Measurements from ENCODE around the gene KCNJ14. TPM values are rescaled to one million over a fixed set of nuclear protein-coding genes. Genes with fewer than 3 reads are reported as not detected.

Gene KCNJ14
- polyA plus RNA-seq, 3 donors from 2014 or later: 0.06 to 0.07 TPM; not detected in 1

DNA sequence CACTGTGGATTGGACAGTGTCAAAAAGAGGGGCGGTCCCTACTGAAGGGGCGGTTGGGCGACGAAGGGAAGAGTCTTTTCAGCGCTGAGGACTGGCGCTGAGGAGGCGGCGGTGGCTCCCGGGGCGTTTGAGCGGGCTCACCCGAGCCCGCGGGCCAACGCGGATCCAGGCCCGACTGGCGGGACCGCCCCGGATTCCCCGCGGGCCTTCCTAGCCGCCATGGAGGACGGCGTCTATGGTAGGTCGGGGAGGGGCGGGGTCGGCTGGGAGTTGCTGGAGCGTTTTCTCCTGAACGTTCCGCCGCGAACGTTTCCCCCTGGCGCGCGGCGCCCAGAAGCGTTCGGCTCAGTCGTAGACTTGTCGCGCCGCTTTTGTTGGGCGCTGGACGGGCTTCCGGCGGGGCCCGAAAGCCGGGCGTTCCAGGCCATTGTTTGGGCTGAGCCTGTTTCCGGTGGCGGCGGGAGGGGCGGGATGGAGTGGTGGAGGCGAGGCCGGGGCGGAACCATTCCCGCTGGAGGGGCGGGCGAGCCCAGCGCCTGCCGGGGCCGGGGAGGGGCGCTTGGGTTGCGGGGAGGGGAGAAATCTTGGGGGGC lies 14.0 kb downstream of the KCNJ14 start, which contains the start of gene CYTH2:
CYTH2 (plus strand) TSS at position 81 of the 593 bp plus-strand sequence; CDS start at position 220, 139 bp downstream.
- no peaks in the 10 kb centered on the region for H3K9me3 Mint-ChIP-seq
- peaks cover 0 to 10% (median 2%) of the 10 kb centered on the region in 3 donors for H3K36me3 Mint-ChIP-seq
- DNase-seq: peak in 2 of 3 donors; percentile 50 to 63
- peak within 1 kb of the TSS; percentile 87 to 95 (median 94) for H3K4me3 Mint-ChIP-seq
- H3K27ac Mint-ChIP-seq: peak within 1 kb of the TSS; percentile 75 to 95 (median 88)
- H3K4me1 Mint-ChIP-seq: peaks cover 26 to 33% of the 10 kb centered on the region in 2 donors
- peaks cover 2 to 13% (median 8%) of the 10 kb centered on the region in 3 donors for H3K27me3 Mint-ChIP-seq (ENCODE audit: low read depth in 3 of 3)

DNA sequence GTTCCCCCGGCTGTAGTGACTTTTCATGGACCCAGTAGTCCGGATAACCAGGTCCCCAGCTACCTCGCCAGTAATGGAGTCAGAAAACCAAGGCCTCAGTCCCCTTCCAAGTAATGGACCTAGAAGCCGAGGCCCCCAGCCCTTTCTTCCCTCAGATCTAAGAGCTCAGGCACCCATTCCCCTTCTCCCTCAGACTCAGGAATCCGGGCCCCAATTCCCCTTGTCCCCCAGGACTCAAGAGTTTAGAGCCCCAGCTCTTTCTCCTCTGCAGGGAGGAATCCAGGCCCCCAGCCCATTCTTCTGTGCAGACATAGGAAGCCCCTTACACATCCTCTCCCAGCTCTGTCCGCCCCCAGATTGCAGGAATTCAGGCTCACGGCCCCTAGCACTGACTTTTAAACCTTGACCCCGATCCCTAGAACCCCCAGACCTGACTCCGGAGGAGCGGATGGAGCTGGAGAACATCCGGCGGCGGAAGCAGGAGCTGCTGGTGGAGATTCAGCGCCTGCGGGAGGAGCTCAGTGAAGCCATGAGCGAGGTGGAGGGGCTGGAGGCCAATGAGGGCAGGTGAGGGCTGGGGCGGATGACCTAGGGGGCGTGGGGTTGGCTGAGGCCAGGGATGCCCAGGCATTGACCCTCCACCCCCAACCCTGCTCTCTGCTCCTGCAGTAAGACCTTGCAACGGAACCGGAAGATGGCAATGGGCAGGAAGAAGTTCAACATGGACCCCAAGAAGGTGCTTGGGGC lies 14.7 kb downstream of the KCNJ14 start:
- DNase-seq: no peak
- Mint-ChIP-seq H3K4me3 (peak overlapping the region; percentile 87 to 95 (median 94)), H3K27me3 (ENCODE audit: low read depth in 3 of 3) (peaks cover 2 to 13% (median 6%) of the 10 kb centered on the region in 3 donors), H3K27ac (peak overlapping the region in 5 of 6 donors; percentile 3 to 76 (median 73)), H3K9me3 (no peaks in the 10 kb centered on the region), H3K4me1 (peaks cover 30 to 35% of the 10 kb centered on the region in 2 donors), H3K36me3 (peaks cover 0 to 12% (median 4%) of the 10 kb centered on the region in 3 donors)

DNA sequence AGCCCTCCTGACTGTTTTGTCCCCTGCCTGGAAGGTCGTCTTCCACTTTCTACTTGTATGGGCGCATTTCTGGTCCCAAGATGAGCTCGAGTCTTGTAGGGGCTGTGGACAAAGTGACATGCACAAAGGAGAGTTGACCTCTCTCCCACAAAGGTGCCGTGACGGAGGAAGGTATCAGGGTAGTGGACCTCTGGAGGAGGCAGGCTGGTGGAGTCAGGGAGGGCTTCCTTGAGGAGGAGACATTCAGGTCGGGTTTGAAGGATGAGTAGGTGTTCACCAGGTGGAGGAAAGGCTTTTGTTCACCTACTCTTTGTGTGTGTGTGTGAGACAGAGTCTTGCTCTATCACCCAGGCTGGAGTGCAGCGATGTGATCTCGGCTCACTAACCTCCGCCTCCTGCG lies 15.5 kb downstream of the KCNJ14 start:
- Mint-ChIP-seq H3K27ac (peak overlapping the region in 5 of 6 donors; percentile 3 to 83 (median 66)), H3K36me3 (peaks cover 0 to 16% (median 4%) of the 10 kb centered on the region in 3 donors), H3K9me3 (no peaks in the 10 kb centered on the region), H3K27me3 (ENCODE audit: low read depth in 3 of 3) (peaks cover 2 to 13% (median 6%) of the 10 kb centered on the region in 3 donors), H3K4me1 (peaks cover 30 to 35% of the 10 kb centered on the region in 2 donors), H3K4me3 (peak overlapping the region; percentile 54 to 94 (median 64))
- no peak for DNase-seq

DNA sequence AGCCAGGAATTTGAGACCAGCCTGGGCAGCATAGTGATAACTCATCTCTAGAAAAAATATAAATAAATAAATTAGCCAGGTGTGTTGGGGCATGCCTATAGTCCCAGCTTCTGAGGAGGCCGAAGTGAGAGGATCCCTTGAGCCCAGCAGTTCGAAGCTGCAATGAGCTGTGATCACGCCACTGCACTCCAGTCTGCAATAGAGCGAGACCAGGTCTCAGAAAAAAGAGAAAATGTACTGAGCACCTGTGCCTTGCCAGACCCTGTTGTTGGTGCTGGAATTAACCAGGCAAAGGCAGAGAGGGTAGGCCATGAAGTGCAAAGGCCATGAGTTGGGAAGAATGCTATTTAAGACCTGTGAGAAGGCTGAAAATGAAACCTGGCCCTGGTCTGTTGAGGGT lies 16.5 kb downstream of the KCNJ14 start:
- H3K9me3 Mint-ChIP-seq: no peaks in the 10 kb centered on the region
- no peak overlapping the region for H3K4me3 Mint-ChIP-seq
- H3K4me1 Mint-ChIP-seq: peaks cover 30 to 35% of the 10 kb centered on the region in 2 donors
- H3K36me3 Mint-ChIP-seq: peaks cover 0 to 16% (median 4%) of the 10 kb centered on the region in 3 donors
- no peak overlapping the region for H3K27ac Mint-ChIP-seq
- no peak for DNase-seq
- H3K27me3 Mint-ChIP-seq (ENCODE audit: low read depth in 3 of 3): peaks cover 2 to 13% (median 4%) of the 10 kb centered on the region in 3 donors

DNA sequence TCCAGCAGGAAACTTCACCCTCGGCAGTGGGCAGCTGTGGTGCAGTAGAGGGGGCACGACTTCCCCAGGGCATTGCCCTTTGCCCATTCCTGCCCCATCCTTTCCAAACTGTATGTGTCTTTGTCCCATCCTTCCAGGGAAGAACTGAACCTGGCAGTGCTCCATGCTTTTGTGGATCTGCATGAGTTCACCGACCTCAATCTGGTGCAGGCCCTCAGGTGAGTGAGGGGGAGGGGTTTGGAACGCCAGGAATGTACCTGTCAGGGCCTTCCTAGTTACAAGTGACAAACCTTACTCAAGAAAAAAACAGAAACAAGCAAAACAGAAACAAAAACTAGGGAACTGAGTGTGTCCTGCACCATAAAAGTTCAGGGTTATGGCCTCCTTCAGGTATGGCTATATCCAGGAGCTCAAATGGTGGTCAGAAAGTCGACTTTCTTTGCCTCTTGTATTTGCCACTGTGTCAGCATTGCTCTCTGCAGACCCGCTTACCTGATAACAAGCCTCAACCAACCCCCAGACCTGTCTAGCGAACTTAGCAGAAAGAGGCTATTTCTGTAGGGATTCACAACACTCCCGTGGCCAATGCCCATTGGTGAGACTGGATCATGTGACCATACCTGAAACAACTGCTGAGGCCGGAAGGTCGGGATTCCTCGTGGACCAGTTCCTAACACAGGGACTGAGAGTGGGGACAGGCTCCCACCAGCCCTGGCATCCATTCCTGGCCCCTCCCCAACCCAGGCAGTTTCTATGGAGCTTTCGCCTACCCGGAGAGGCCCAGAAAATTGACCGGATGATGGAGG lies 18.0 kb downstream of the KCNJ14 start:
- DNase-seq: no peak
- Mint-ChIP-seq H3K27me3 (ENCODE audit: low read depth in 3 of 3) (peaks cover 2 to 10% (median 4%) of the 10 kb centered on the region in 3 donors), H3K36me3 (peaks cover 0 to 16% (median 4%) of the 10 kb centered on the region in 3 donors), H3K4me3 (no peak overlapping the region), H3K4me1 (peaks cover 29 to 33% of the 10 kb centered on the region in 2 donors), H3K27ac (peak overlapping the region in 3 of 6 donors; percentile 34 to 49 (median 35)), H3K9me3 (no peaks in the 10 kb centered on the region)

DNA sequence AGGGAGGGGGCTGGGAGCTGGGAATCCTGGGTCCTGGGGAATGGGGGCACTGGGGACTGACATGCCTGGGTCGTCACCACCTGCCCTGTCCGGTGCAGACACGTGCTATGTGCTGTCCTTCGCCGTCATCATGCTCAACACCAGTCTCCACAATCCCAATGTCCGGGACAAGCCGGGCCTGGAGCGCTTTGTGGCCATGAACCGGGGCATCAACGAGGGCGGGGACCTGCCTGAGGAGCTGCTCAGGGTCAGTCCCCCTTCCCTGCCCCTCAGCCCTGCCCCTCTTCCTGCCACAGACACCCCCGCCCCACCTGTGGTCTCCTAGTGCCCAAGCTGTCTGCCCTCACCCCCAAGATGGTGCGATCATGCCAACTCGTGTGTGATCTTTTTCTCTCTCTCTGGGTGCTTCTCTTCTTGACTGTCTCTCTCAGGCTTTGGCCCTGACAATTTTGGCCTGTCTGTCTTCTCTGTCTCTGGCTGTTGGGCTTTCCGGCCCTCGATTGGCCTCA lies 18.8 kb downstream of the KCNJ14 start:
- Mint-ChIP-seq H3K9me3 (no peaks in the 10 kb centered on the region), H3K4me3 (peak overlapping the region in 4 of 5 donors; percentile 20 to 79 (median 72)), H3K27ac (peak overlapping the region in 5 of 6 donors; percentile 21 to 91 (median 75)), H3K27me3 (ENCODE audit: low read depth in 3 of 3) (peaks cover 0 to 2% (median 0%) of the 10 kb centered on the region in 3 donors), H3K4me1 (peaks cover 22 to 27% of the 10 kb centered on the region in 2 donors), H3K36me3 (peaks cover 0 to 16% (median 4%) of the 10 kb centered on the region in 3 donors)
- DNase-seq: peak; percentile 41 to 65 (median 51)

DNA sequence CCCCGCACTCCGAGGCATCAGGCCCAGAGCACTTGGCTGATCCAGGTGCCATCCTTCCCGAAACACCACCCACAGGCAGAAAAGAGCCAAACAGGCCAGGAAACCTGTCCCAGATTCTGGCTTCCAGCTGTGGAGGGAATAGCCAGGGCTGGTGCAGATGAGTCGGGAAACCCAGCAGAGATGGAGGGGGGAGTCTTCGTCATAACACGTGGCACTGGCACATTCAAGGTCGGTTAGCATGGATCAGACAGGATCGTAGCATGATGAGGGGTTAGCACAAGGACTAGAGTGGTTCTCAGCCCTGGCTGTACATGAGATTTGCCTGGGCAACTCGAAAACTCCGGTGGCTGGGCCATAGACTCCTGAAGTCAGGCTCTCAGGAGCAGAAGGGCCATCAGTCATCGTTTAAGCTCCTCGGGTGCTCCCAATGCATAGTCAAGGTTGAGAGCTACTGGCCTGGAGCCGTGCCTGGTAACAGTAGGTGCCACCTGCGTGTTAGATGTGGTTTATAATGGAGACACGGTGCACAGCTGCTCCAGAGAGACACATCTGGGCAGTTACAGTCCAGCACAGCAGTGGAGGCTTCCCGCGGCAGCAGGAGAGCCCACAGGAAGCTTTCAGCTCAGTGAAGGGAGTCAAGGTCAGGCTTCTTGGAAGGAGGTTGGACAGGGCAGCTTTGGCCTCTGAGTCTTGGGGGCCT lies 20.1 kb downstream of the KCNJ14 start:
- H3K9me3 Mint-ChIP-seq: no peaks in the 10 kb centered on the region
- H3K27me3 Mint-ChIP-seq (ENCODE audit: low read depth in 3 of 3): peaks cover 0 to 2% (median 0%) of the 10 kb centered on the region in 3 donors
- DNase-seq: no peak
- H3K36me3 Mint-ChIP-seq: peaks cover 0 to 21% (median 4%) of the 10 kb centered on the region in 3 donors
- H3K4me3 Mint-ChIP-seq: no peak overlapping the region
- peak overlapping the region in 3 of 6 donors; percentile 26 to 53 (median 34) for H3K27ac Mint-ChIP-seq
- peaks cover 22 to 29% of the 10 kb centered on the region in 2 donors for H3K4me1 Mint-ChIP-seq

DNA sequence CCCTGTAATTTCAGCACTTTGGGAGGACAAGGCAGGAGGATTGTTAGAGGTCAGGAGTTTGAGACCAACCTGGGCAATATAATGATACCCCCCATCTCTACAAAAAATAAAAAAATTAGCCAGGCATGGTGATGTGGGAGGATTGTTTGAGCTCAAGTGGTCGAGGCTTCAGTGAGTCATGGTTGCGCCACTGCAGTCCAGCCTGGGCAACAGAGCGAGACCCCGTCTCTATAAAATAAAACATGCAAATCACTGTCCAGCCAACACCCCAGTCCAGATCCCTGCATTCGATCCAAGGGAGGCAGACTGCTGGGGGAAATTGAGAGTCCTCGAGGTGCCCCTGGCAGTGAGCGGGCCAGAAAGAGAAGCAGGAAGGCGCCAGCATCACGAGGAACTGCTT lies 20.8 kb downstream of the KCNJ14 start:
- peaks cover 2 to 3% (median 2%) of the 10 kb centered on the region in 3 donors for H3K27me3 Mint-ChIP-seq (ENCODE audit: low read depth in 3 of 3)
- no peaks in the 10 kb centered on the region for H3K9me3 Mint-ChIP-seq
- peaks cover 24 to 31% of the 10 kb centered on the region in 2 donors for H3K4me1 Mint-ChIP-seq
- no peak overlapping the region for H3K4me3 Mint-ChIP-seq
- peak overlapping the region in 1 of 6 donors; percentile 53 for H3K27ac Mint-ChIP-seq
- peaks cover 0 to 17% (median 4%) of the 10 kb centered on the region in 3 donors for H3K36me3 Mint-ChIP-seq
- no peak for DNase-seq

DNA sequence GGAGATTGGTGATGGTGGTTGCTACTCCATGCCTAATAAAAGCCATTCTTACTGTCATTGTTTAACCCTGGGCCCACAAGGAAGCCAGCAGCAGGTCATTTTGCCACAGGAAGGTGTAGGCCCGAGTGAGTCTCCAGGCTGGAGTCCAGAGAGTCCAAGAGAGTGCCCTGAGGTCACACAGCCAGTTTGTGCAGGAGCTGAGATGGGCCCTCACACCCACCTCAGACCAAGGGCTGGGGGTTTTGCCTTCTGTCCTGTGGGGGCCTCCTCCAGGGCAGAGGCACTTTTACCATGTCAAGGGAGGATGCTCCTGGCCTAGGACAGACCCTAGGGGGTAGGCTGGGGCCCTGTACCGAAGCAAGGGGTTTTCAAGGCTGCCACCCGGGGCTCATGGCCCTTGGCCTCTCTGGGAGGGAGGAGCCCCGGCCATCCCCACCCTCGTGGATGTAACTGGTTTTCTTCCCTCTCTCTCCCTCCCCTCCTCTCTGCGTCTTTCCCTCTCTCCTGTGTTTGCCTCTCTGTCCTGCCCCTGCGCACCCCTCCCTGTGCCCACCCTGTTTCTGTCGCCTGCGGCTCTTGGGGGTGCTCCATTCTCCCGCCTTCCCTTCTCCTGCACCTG lies 21.8 kb downstream of the KCNJ14 start:
- Mint-ChIP-seq H3K27ac (no peak overlapping the region), H3K4me3 (no peak overlapping the region)
- DNase-seq: no peak

DNA sequence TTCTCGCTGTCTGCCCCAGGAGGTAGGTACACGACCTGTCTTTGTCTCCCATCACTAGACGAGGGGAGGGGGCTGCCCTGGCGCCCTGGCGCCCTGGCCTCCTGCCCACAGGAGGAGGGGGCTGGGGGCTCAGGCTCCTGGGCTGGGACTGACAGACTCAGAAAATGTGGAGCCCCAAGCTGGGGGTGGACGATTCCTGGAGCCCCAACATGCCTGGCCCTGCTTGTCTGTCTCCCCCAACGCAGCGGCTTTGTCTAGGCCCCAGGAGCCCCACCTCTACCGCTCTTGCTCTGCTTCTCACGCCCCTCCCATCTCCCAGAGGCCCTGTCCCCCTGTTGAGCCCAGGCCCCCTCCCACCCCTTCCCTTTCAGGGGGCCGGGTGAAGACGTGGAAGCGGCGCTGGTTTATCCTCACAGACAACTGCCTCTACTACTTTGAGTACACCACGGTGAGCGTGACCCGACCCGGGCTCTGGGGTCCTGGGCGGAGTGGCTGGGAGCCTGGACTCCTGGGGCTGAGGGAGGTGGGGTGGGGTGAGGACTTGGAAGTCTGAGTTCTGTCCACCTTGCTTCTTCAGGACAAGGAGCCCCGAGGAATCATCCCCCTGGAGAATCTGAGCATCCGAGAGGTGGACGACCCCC lies 22.4 kb downstream of the KCNJ14 start:
- Mint-ChIP-seq H3K27me3 (ENCODE audit: low read depth in 3 of 3) (peaks cover under 1 to 3% (median 2%) of the 10 kb centered on the region in 3 donors), H3K9me3 (no peaks in the 10 kb centered on the region), H3K4me1 (peaks cover 34 to 35% of the 10 kb centered on the region in 2 donors), H3K4me3 (no peak overlapping the region), H3K27ac (no peak overlapping the region), H3K36me3 (peaks cover 0 to 17% (median 4%) of the 10 kb centered on the region in 3 donors)
- DNase-seq: no peak

More for the DNA sequence above, 21.8 kb downstream of the KCNJ14 start:
- Mint-ChIP-seq H3K4me1 (peaks cover 34 to 36% of the 10 kb centered on the region in 2 donors), H3K9me3 (no peaks in the 10 kb centered on the region), H3K36me3 (peaks cover 0 to 17% (median 4%) of the 10 kb centered on the region in 3 donors), H3K27me3 (ENCODE audit: low read depth in 3 of 3) (peaks cover 2 to 3% (median 2%) of the 10 kb centered on the region in 3 donors)

DNA sequence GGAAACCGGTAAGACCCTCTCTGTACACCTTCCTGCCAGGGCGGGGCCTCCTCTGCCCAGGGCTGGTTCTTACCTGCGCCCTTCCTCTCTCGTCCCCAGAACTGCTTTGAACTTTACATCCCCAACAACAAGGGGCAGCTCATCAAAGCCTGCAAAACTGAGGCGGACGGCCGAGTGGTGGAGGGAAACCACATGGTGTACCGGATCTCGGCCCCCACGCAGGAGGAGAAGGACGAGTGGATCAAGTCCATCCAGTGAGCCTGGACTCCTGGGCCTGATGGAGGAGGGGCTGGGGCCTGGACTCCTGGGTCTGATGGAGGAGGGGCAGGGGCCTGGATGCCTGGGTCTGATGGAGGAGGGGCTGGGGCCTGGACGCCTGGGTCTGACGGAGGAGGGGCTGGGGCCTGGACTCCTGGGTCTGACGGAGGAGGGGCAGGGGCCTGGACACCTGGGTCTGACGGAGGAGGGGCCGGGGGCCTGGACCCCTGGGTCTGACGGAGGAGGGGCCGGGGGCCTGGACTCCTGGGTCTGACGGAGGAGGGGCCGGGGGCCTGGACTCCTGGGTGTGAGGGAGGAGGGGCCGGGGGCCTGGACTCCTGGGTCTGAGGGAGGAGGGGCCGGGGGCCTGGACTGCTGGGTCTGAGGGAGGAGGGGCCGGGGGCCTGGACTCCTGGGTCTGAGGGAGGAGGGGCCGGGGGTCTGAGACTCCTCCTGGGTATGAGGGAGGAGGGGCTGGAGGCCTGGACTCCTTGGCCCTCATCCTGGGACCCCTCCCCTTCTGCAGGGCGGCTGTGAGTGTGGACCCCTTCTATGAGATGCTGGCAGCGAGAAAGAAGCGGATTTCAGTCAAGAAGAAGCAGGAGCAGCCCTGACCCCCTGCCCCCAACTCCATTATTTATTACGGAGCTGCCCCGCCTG lies 23.2 kb downstream of the KCNJ14 start:
- peaks cover 0 to 4% (median 3%) of the 10 kb centered on the region in 3 donors for H3K27me3 Mint-ChIP-seq (ENCODE audit: low read depth in 3 of 3)
- peaks cover 30 to 34% of the 10 kb centered on the region in 2 donors for H3K4me1 Mint-ChIP-seq
- H3K4me3 Mint-ChIP-seq: no peak overlapping the region
- H3K36me3 Mint-ChIP-seq: peaks cover 0 to 14% (median 4%) of the 10 kb centered on the region in 3 donors
- no peaks in the 10 kb centered on the region for H3K9me3 Mint-ChIP-seq
- no peak for DNase-seq
- no peak overlapping the region for H3K27ac Mint-ChIP-seq

Data from immature natural killer cell (primary cell).